Thyroid gland (tissue), 4 donors: ENCODE results near the gene MSL3. TPM values are rescaled to one million over a fixed set of nuclear protein-coding genes. Genes with fewer than 3 reads are reported as not detected.

Source experiments
- DNase-seq, 2 donors: peaks; one replicate each; pipeline ENCODE4 v3.0.0-alpha.2; 2019
- H3K27ac ChIP-seq, 3 donors: fragments of 200-600 bp; sonication (generic); 1 replicate in 2 of 3; 2 replicates in 1 of 3; pipeline ENCODE4 v1.5.1; 2016 to 2019; ENCODE audit warnings: mild to moderate bottlenecking in 1 of 3, moderate library complexity in 1 of 3
- H3K27me3 ChIP-seq: fragments of 200-600 bp; sonication (generic); one replicate; pipeline ENCODE4 v1.5.1; 2019
- H3K36me3 ChIP-seq, 2 donors: fragments of 200-600 bp; sonication (generic); one replicate each; pipeline ENCODE4 v1.5.1; 2016 to 2019
- H3K4me1 ChIP-seq, 2 donors: fragments of 200-600 bp; sonication (generic); one replicate each; pipeline ENCODE4 v1.5.1; 2017 to 2019
- H3K4me3 ChIP-seq, 3 donors: fragments of 200-600 bp; sonication (generic); replicated peaks in 1 of 3; 1 replicate in 2 of 3; 2 replicates in 1 of 3; pipeline ENCODE4 v1.5.1; 2016; ENCODE audit warnings: mild to moderate bottlenecking in 1 of 3
- H3K9me3 ChIP-seq: fragments of 200-600 bp; sonication (generic); one replicate; pipeline ENCODE4 v1.5.1; 2017
- POLR2A ChIP-seq, 2 donors: fragments of 450-650 bp; IDR thresholded peaks; one replicate each; pipeline ENCODE4 v1.6.1; 2017; ENCODE audit warnings: antibody characterized with exemption in 2 of 2, mild to moderate bottlenecking in 2 of 2, moderate library complexity in 1 of 2
- WGBS, 2 donors: methylation state at CpG; one replicate each; pipeline ENCODE4 v1.1.5; 2017; 5-methylcytosine and 5-hydroxymethylcytosine counted together
- intact Hi-C: fragments of 100-400 bp; cut with DNase I; formaldehyde crosslinking; loops from one replicate; pipeline ENCODE4 v1.15.1; 2023
- total RNA-seq, 4 donors: library from RNA; depleted of rRNA; stranded (reverse); fragments of >200 nt; gene quantifications; one replicate each; pipeline ENCODE4 v1.2.3, GENCODE V29; 2016
- TF ChIP-seq, protein P1 (sequence below), 6 experiments: fragments of 200-600 bp in 3 of 6; fragments of 450-650 bp in 3 of 6; sonication (generic) in 3 of 6; IDR thresholded peaks; one replicate each; pipeline ENCODE4 v1.5.1; 2016 to 2019; ENCODE audit warnings: antibody characterized with exemption in 6 of 6, mild to moderate bottlenecking in 2 of 6, inconsistent platforms in 1 of 6, moderate library complexity in 1 of 6

The MSL3 gene
- total RNA-seq, 4 donors from 2014 or later = 18.4 to 21.8 (median 21.6) TPM

- H3K9me3 ChIP-seq = no peaks in the 10 kb centered on the region
- no peak for DNase-seq
- intact Hi-C loops = no loop called here
- no peak overlapping the region for H3K27ac ChIP-seq
- no peaks in the 10 kb centered on the region for H3K4me1 ChIP-seq
- no peak overlapping the region for H3K4me3 ChIP-seq
- WGBS, 2 donors = 88 to 93% methylated on average over 3 of the region's 3 CpGs
- no peak for TF ChIP-seq POLR2A (IDR thresholded peaks at IDR 0.05)
- TF ChIP-seq, protein P1, sequence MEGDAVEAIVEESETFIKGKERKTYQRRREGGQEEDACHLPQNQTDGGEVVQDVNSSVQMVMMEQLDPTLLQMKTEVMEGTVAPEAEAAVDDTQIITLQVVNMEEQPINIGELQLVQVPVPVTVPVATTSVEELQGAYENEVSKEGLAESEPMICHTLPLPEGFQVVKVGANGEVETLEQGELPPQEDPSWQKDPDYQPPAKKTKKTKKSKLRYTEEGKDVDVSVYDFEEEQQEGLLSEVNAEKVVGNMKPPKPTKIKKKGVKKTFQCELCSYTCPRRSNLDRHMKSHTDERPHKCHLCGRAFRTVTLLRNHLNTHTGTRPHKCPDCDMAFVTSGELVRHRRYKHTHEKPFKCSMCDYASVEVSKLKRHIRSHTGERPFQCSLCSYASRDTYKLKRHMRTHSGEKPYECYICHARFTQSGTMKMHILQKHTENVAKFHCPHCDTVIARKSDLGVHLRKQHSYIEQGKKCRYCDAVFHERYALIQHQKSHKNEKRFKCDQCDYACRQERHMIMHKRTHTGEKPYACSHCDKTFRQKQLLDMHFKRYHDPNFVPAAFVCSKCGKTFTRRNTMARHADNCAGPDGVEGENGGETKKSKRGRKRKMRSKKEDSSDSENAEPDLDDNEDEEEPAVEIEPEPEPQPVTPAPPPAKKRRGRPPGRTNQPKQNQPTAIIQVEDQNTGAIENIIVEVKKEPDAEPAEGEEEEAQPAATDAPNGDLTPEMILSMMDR (IDR thresholded peaks at IDR 0.05) = no peak
- no peaks in the 10 kb centered on the region for H3K36me3 ChIP-seq
- H3K27me3 ChIP-seq = no peaks in the 10 kb centered on the region
These were observed 23.8 kb downstream of the MSL3 start for GRCh38 chrX:11781734-11782370.

DNA sequence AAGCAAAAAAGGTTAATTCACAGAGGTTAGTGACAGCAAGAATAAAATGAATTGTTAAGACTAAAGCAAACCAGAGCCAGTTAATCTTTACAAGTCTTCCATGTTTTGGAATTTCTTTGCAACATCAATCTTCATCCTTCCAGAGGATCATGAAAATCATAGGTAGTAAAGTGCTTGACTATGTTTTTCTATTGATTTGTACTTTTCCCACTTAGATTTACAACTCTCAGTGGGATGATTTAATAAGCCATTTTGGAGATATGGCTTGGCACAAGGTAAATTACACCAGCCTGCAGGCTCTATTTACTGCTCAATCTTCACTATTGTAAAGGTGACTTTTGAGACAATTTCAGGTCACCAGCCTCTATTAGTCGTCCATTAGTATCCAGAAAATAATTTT, 26.5 kb downstream of the MSL3 start:
- intact Hi-C loops = no loop called here
- Histone ChIP-seq H3K27me3 (no peaks in the 10 kb centered on the region), H3K27ac (no peak overlapping the region), H3K9me3 (no peaks in the 10 kb centered on the region), H3K4me3 (no peak overlapping the region), H3K4me1 (no peaks in the 10 kb centered on the region), H3K36me3 (no peaks in the 10 kb centered on the region)
- DNase-seq = no peak
- WGBS, 2 donors = 87 to 100% methylated on average over 1 of the region's 1 CpG
- TF ChIP-seq, protein P1 (IDR thresholded peaks at IDR 0.05) = no peak
- no peak for TF ChIP-seq POLR2A (IDR thresholded peaks at IDR 0.05)

DNA sequence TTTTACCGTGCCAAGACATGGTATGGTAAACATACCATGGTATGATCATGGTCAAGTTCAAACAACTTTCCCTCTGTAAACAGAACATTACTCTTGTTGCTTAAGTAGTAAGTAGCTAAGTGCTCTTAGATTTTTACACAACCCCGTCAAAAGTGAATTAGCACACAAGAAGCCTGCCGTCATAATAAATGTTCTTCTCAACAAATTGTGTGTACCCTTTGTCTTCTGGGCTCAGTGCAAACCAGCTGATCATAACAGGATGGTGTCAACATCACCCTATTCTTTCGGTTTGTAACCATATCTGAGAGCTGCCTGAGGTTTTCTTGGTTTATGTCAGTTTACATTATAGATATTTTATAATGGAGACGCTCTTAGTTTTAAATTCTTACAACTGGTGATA, 28.8 kb downstream of the MSL3 start:
- no peak for TF ChIP-seq POLR2A (IDR thresholded peaks at IDR 0.05)
- TF ChIP-seq, protein P1 (IDR thresholded peaks at IDR 0.05) = no peak
- Histone ChIP-seq H3K27ac (no peak overlapping the region), H3K27me3 (no peaks in the 10 kb centered on the region), H3K4me3 (no peak overlapping the region), H3K9me3 (no peaks in the 10 kb centered on the region), H3K4me1 (no peaks in the 10 kb centered on the region), H3K36me3 (no peaks in the 10 kb centered on the region)
- 28 to 33% methylated on average over 5 of the region's 5 CpGs for WGBS, 2 donors
- no peak for DNase-seq
- intact Hi-C loops = no loop called here

DNA sequence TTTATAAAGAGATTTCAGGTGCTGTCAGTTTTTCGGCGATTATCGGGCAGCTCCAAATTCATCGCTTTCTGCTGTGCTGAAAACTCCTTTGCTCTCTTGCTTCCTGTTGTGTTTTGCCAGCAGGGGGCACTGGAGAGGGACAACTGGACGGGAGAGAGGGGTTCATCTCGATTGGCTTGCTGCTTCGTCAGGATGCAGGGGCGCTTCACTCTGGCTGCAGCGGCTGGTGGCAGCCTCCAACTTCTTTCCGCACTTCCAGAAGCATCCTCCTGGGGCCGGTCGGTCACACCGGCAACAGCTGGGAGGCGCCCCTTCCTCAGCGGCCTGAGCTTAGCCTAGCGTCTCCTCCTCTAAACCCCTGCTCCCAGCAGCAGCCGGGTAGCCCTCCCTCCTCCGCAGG, 29.5 kb downstream of the MSL3 start:
- DNase-seq = peak; percentile 41 to 67

GRCh38 chrX:11789809-11790208, 31.8 kb downstream of the MSL3 start:
- Histone ChIP-seq H3K36me3 (no peaks in the 10 kb centered on the region), H3K9me3 (no peaks in the 10 kb centered on the region), H3K4me1 (no peaks in the 10 kb centered on the region), H3K27ac (no peak overlapping the region), H3K27me3 (no peaks in the 10 kb centered on the region), H3K4me3 (no peak overlapping the region)
- DNase-seq = no peak
- 91 to 93% methylated on average over 1 of the region's 1 CpG for WGBS, 2 donors
- no peak for TF ChIP-seq POLR2A (IDR thresholded peaks at IDR 0.05)
- TF ChIP-seq, protein P1 (IDR thresholded peaks at IDR 0.05) = no peak
- intact Hi-C loops = no loop called here

More for the DNA sequence above, 29.5 kb downstream of the MSL3 start:
- intact Hi-C loops = no loop called here
- H3K27me3 ChIP-seq = no peaks in the 10 kb centered on the region
- no peak overlapping the region for H3K27ac ChIP-seq
- H3K4me3 ChIP-seq = no peak overlapping the region
- H3K9me3 ChIP-seq = no peaks in the 10 kb centered on the region
- TF ChIP-seq, protein P1 (IDR thresholded peaks at IDR 0.05) = peak in 2 of 6 experiments; percentile 27 to 47
- no peak for TF ChIP-seq POLR2A (IDR thresholded peaks at IDR 0.05)
- H3K4me1 ChIP-seq = no peaks in the 10 kb centered on the region
- no peaks in the 10 kb centered on the region for H3K36me3 ChIP-seq
- 21 to 39% methylated on average over 12 of the region's 18 CpGs for WGBS, 2 donors
